Lower leg skin (tissue), 3 donors: ENCODE results near the gene SULT1A2.

Experiments used
- POLR2A ChIP-seq, 2 donors: fragments of 450-650 bp; IDR thresholded peaks; one replicate each; pipeline ENCODE4 v1.6.1; 2016 to 2017; ENCODE audit warnings: antibody characterized with exemption in 2 of 2, mild to moderate bottlenecking in 1 of 2, moderate library complexity in 1 of 2
- TF ChIP-seq, protein P1 (sequence below), 3 donors: fragments of 450-650 bp; IDR thresholded peaks; one replicate each; pipeline ENCODE4 v1.5.1; 2016; ENCODE audit warnings: antibody characterized with exemption in 3 of 3, mild to moderate bottlenecking in 3 of 3, moderate library complexity in 2 of 3

DNA sequence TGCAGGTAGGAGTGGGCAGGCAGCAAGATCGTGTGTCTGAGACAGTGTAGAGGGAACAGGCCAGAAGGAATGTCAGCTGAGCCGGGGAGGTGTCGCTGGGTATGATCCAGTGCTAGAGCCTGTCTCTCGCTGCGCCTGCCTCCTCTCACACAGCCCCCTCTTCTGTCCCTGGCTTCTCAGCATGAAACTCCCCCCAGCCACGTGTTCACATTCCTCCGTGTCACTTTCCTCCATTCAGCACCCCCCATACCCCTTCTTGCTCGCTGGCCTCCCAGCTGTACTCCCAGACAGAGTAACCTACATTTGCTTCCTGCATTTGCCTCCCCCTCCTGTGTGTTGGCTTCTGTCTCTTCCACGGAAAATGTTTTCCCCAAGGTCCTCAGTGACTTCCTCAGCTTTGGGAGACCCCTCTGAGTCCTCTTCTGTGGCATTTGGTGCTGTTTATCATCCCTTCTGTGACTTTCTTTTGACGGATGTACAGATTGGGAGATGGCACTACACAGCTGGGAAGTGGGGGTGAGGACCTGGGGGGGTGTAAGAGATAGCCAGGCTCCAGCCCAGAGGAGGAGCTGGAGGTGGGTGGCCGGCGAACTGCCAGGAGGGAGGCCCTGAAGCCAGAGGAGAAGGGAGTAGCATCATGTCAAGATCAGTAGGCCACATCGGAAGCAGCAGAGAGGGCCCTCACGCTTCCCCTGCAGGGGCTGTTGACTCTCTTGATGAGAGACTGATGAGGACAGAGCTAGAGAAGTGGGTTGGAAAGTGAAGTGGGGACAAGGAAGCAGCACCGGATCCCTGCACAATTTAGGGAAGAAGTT lies 23.9 kb downstream of the SULT1A2 start:
- no peak for TF ChIP-seq POLR2A (IDR thresholded peaks at IDR 0.05)
- TF ChIP-seq, protein P1, sequence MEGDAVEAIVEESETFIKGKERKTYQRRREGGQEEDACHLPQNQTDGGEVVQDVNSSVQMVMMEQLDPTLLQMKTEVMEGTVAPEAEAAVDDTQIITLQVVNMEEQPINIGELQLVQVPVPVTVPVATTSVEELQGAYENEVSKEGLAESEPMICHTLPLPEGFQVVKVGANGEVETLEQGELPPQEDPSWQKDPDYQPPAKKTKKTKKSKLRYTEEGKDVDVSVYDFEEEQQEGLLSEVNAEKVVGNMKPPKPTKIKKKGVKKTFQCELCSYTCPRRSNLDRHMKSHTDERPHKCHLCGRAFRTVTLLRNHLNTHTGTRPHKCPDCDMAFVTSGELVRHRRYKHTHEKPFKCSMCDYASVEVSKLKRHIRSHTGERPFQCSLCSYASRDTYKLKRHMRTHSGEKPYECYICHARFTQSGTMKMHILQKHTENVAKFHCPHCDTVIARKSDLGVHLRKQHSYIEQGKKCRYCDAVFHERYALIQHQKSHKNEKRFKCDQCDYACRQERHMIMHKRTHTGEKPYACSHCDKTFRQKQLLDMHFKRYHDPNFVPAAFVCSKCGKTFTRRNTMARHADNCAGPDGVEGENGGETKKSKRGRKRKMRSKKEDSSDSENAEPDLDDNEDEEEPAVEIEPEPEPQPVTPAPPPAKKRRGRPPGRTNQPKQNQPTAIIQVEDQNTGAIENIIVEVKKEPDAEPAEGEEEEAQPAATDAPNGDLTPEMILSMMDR (IDR thresholded peaks at IDR 0.05) = no peak
